Measurements from ENCODE around the gene KLHL6. TPM values are rescaled to one million over a fixed set of nuclear protein-coding genes. Genes with fewer than 3 reads are reported as not detected.
"Not testable (repeated sequence)": the region's sequence is repeated elsewhere in the genome, so short reads cannot be mapped to it uniquely, and the experiment has no call there.

KLHL6 gene
- total and polyA plus RNA-seq, 5 experiments from 2014 or later, result 7.6 to 59.0 (median 20.7) TPM

DNA sequence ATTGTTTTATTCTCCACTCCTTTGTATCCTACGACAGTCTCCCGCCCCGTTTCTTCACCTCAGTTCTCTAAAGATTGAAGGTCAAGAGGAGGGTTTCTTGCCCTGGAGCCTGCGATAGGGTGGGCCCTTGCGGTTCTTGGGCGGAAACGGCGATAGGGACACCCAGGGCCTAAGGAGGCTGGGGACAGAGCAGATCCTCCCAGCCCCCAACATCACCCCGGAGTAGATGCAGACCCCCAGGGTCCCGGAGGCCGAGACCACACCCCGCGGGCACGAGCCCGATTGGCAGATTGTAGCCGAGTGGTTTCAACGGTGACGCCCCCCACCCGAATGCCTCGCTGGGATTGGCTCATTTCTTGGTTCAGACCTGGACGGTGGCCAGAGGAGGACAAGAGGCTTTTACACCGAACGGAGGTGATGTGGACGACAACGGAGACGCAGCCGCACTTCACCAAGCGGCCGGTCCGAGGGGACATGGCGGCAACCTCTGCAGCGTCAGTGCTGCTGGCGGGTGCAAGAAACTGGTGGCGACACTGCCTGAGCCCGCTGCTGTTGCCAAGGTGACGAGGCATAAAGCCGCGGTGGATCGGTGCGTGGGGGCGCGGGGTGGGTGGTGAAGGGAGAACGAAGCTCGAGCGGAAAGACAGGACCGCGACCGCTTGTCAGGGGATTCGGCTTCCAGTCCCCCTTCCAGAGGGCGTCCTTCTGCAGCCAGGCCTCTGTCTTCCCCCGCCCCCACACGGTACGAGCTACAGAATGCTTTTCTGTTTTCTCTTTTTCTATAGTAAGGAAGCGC, 108.1 kb downstream of the KLHL6 start:
- DNase-seq, result peak; percentile 47 to 79 (median 64)
- H3K4me3 Mint-ChIP-seq, result peak overlapping the region; percentile 87 to 98 (median 95)

DNA sequence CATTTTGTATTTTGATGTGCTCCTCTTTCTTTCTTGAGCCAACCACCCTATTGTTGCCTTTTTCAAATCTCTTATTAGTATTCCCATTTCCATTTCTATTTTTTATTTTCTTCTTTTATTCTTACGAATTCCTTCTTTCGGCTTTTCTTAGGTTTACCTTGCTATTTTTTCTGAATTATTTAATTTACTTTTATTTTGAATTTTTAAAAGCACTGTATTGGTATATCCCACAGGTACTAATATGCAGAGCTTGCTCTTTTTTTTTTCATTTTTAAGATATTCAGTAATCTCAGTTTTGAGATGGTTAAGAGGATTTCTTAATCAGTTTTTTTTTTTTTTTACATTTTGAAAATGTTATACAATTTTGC, 108.7 kb downstream of the KLHL6 start:
- Mint-ChIP-seq H3K27me3 (peaks cover 0 to 4% (median 0%) of the 10 kb centered on the region in 5 donors), H3K27ac (peak overlapping the region in 6 of 10 donors; percentile 32 to 95 (median 92)), H3K4me3 (peak overlapping the region; percentile 87 to 98 (median 95)), H3K4me1 (peaks cover 2 to 19% (median 14%) of the 10 kb centered on the region in 4 donors), H3K36me3 (peaks cover 3 to 23% (median 11%) of the 10 kb centered on the region in 3 donors), H3K9me3 (peaks cover 6 to 30% (median 24%) of the 10 kb centered on the region in 9 donors)
- DNase-seq, result no peak
- ATAC-seq, result no peak
- POLR2A ChIA-PET, result interaction anchor here (0.7 kb wide), 1 partner anchor 158 kb away, joined by 4 read pairs; no protein-coding TSS in a partner anchor

More for the DNA sequence above, 108.1 kb downstream of the KLHL6 start:
- peaks cover 0 to 4% (median 0%) of the 10 kb centered on the region in 5 donors for H3K27me3 Mint-ChIP-seq
- peaks cover 8 to 18% (median 13%) of the 10 kb centered on the region in 3 donors for H3K36me3 Mint-ChIP-seq
- POLR2A ChIA-PET, result interaction anchor here (0.7 kb wide), 1 partner anchor 158 kb away, joined by 4 read pairs; no protein-coding TSS in a partner anchor
- H3K4me1 Mint-ChIP-seq, result peaks cover 2 to 19% (median 14%) of the 10 kb centered on the region in 4 donors
- ATAC-seq, result peak; percentile 86 to 87
- peaks cover 6 to 27% (median 22%) of the 10 kb centered on the region in 9 donors for H3K9me3 Mint-ChIP-seq
- H3K27ac Mint-ChIP-seq, result peak overlapping the region; percentile 73 to 95 (median 92)

DNA sequence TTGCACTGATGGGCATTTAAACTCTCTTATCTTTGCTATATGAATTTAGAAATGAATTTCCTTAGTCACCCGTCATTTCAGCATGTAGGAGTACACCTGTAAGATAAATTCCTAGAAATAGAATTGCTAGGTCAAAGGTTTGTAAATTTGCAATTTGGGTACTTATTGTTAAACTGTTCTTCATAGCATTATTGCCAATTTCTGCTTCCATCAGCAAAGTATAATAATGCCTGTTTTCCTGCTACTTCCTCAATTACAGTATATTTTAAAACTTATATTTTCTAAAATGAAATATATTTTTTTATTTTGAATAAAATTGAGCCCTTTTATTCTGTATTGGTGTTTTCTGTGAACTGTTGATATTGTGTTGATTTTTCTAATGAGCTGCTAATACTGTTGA, 110.8 kb downstream of the KLHL6 start:
- H3K27ac Mint-ChIP-seq, result no peak overlapping the region

DNA sequence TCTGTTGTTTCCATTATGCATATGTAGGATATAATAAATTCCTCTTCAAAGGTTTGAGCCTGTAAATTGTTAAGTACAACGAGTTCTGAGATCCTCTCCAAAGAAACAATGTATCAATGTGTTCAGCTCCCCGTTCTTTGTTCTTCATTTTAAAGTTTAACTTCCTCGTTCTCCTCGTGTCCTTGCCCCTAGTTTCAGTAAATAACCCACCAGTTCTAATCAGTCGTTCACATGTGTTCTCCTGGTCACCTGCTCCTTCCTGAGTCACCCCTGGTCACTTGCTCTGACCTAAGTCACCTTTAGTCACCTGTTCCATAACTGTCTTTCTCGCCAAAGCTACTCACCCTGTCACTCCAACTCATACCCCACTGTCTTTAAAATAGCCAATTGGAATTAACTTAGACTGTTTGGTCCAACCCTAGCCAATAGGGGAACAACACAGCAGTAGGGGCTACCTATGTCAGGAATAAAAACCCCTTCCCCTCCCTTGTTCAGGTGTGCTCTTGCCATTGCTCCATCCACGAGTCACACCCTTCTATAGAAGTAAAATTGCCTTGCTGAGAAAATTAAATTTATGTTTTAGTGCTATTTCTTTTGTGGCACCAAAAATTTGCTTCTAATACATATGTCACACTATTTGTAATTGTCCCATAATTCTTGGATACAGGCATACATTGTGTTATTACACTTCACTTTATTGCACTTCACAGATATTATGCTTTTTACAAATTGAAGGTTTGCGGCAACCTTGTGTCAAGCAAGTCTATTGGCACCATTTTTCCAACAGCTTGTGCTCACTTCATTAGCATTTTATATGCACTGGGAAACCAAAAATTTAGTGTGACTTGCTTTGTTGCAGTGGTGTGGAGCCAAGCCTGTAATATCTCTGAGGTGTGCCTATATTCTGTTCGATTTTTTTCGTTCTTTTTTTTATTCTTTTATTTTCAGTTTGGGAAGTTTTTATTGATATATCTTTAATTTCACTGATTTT, 111.8 kb downstream of the KLHL6 start:
- POLR2A ChIA-PET, result no interaction called here
- peaks cover 0 to 4% (median 0%) of the 10 kb centered on the region in 5 donors for H3K27me3 Mint-ChIP-seq
- peaks cover 6 to 34% (median 25%) of the 10 kb centered on the region in 9 donors for H3K9me3 Mint-ChIP-seq
- H3K4me3 Mint-ChIP-seq, result no peak overlapping the region
- H3K27ac Mint-ChIP-seq, result no peak overlapping the region
- no peak for DNase-seq
- H3K4me1 Mint-ChIP-seq, result peaks cover 3 to 16% (median 12%) of the 10 kb centered on the region in 4 donors
- no peak for ATAC-seq
- H3K36me3 Mint-ChIP-seq, result peaks cover 0 to 23% (median 9%) of the 10 kb centered on the region in 3 donors

More for the DNA sequence above, 110.8 kb downstream of the KLHL6 start:
- no peak for ATAC-seq
- peaks cover 3 to 17% (median 14%) of the 10 kb centered on the region in 4 donors for H3K4me1 Mint-ChIP-seq
- H3K4me3 Mint-ChIP-seq, result no peak overlapping the region
- no peak for DNase-seq
- POLR2A ChIA-PET, result no interaction called here
- peaks cover 0 to 4% (median 0%) of the 10 kb centered on the region in 5 donors for H3K27me3 Mint-ChIP-seq
- H3K36me3 Mint-ChIP-seq, result peaks cover 0 to 23% (median 9%) of the 10 kb centered on the region in 3 donors
- peaks cover 6 to 34% (median 25%) of the 10 kb centered on the region in 9 donors for H3K9me3 Mint-ChIP-seq

DNA sequence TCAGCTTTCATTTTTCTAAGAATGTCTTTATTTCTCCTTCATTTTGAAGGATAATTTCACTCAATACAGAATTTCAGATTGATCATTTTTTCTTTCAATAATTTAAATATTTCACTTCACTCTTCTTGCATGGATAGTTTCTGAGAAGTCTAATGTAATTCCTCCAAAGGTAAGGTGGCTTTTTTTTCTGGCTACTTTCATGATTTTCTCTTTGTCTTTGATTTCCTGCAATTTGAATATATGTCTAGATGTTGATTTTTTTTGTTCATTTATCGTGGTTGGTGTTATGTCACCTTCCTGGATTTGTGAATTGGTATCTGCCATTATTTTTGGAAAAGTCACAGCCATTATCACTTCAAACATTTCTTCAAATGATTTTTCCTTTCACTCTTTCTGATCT, 112.5 kb downstream of the KLHL6 start:
- ATAC-seq (no peak), DNase-seq (no peak)
- no peak overlapping the region for H3K27ac Mint-ChIP-seq
- peaks cover 0 to 23% (median 9%) of the 10 kb centered on the region in 3 donors for H3K36me3 Mint-ChIP-seq
- peaks cover 0 to 4% (median 0%) of the 10 kb centered on the region in 5 donors for H3K27me3 Mint-ChIP-seq
- H3K9me3 Mint-ChIP-seq, result peaks cover 6 to 34% (median 25%) of the 10 kb centered on the region in 9 donors
- H3K4me3 Mint-ChIP-seq, result no peak overlapping the region
- POLR2A ChIA-PET, result no interaction called here
- peaks cover 2 to 9% (median 6%) of the 10 kb centered on the region in 4 donors for H3K4me1 Mint-ChIP-seq

DNA sequence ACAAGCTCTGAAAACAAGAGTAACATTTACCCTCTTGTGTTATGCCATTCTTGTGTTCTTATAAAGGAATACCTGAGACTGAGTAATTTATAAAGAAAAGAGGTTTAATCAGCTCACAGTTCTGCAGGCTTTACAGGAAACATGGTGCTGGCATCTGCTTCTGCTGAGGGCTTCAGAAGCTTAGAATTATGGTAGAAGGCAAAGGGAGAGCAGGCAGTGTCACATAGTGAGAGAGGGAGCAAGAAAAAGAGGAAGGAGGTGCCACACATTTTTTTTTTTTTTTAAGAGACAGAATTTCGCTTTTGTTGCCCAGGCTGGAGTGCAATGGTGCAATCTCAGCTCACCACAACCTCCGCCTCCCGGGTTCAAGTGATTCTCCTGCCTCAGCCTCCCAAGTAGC, 115.0 kb downstream of the KLHL6 start:
- H3K27ac Mint-ChIP-seq, H3K27me3 Mint-ChIP-seq, H3K4me1 Mint-ChIP-seq, ATAC-seq, H3K4me3 Mint-ChIP-seq, DNase-seq: not testable (repeated sequence)
- Mint-ChIP-seq H3K9me3 (peaks cover 6 to 34% (median 25%) of the 10 kb centered on the region in 9 donors), H3K36me3 (peaks cover 0 to 23% (median 9%) of the 10 kb centered on the region in 3 donors)
- POLR2A ChIA-PET, result interaction anchor here (0.9 kb wide), 1 partner anchor 12 kb away, joined by 7 read pairs; the partner anchor contains the start of gene MCF2L2

DNA sequence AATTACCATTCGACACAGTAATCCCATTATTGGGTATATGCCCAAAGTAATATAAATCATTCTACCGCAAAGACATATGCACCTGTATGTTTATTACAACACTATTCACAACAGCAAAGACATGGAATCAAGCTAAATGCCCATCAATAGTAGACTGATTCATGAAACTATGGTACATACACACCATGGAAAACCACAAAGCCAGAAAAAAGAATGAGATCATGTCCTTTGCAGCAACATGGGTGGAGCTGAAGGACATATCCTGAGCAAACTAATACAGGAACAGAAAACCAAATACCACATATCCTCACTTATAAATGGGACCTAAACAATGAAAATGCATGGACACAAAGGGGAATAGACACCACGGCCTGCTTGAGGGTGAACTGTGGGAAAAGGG, 116.0 kb downstream of the KLHL6 start:
- peaks cover 6 to 30% (median 22%) of the 10 kb centered on the region in 9 donors for H3K9me3 Mint-ChIP-seq
- peaks cover 0 to 4% (median 0%) of the 10 kb centered on the region in 5 donors for H3K27me3 Mint-ChIP-seq
- no peak overlapping the region for H3K4me3 Mint-ChIP-seq
- no peak for ATAC-seq
- POLR2A ChIA-PET, result interaction anchor here (0.6 to 0.9 kb wide), 2 partner anchors 11 to 12 kb away, joined by 3 to 7 read pairs; partner anchors contain the start of gene MCF2L2
- H3K36me3 Mint-ChIP-seq, result peaks cover 0 to 20% (median 9%) of the 10 kb centered on the region in 3 donors
- peaks cover 0 to 6% (median 3%) of the 10 kb centered on the region in 4 donors for H3K4me1 Mint-ChIP-seq
- H3K27ac Mint-ChIP-seq, result no peak overlapping the region
- no peak for DNase-seq

DNA sequence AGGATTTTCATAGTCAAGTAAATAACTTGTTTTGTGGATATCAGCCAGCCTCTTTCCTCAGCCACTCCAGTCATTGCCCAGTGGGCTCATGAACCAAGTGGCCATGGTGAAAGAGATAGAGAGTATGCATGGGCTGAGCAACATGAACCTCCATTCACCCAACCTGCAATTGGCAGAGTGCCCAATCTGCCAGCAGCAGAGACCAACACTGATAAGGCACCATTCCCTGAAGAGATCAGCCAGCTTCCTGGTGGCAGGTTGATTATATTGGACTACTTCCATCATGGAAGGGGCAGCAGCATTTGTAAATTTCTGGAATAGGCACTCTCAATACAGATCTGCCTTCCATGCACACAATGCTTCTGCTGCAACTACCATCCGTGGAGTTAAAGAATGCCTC, 116.8 kb downstream of the KLHL6 start:
- POLR2A ChIA-PET, result no interaction called here
- H3K27ac Mint-ChIP-seq, result no peak overlapping the region

DNA sequence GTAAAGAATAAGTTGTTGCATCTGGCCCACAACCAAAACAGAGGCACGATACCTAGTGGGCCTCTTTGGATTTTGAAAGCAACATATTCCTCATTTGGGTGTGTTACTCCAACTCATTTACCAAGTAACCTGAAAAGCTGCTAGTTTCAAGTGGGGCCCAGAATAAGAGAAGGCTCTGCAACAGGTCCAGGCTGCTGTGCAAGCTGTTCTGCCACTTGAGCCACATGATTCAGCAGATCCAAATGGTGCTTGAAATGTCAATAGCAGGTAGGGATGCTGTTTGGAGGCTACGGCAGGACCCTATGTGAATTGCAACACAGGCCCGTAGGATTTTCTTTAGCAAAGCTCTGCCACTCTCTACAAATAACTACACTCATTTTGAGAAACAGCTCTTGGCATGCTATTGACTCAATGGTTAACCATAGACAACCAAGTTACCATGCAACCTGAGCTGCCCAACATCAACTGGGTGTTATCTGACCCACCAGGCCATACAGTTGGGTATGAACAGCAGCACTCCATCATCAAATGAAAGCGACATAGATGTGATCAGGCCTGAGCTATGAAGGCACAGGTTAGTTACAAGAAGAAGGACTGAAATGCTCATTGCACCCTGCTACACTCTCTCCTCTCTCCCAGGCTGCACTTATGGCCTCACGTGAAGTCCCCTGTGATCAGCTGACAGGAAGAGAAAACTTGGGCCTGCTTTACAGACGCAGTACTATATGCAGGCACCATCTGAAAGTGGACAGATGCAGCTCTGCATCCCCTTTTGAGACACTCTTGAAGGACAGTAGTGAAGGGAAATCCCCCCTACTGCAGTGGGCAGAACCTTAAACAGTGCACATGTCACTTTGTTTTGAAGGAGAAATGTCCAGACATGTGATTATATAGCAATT, 117.6 kb downstream of the KLHL6 start:
- Mint-ChIP-seq H3K36me3 (peaks cover 0 to 10% (median 0%) of the 10 kb centered on the region in 3 donors), H3K4me1 (peaks cover 0 to 6% (median 3%) of the 10 kb centered on the region in 4 donors), H3K27me3 (peaks cover 0 to 4% (median 0%) of the 10 kb centered on the region in 5 donors), H3K4me3 (no peak overlapping the region), H3K9me3 (peaks cover 0 to 14% (median 7%) of the 10 kb centered on the region in 9 donors), H3K27ac (no peak overlapping the region)
- POLR2A ChIA-PET, result no interaction called here
- DNase-seq, result no peak
- no peak for ATAC-seq

More for the DNA sequence above, 116.8 kb downstream of the KLHL6 start:
- H3K9me3 Mint-ChIP-seq, result peaks cover 6 to 22% (median 15%) of the 10 kb centered on the region in 9 donors
- H3K36me3 Mint-ChIP-seq, result peaks cover 0 to 18% (median 5%) of the 10 kb centered on the region in 3 donors
- H3K27me3 Mint-ChIP-seq, result peaks cover 0 to 5% (median 0%) of the 10 kb centered on the region in 5 donors
- no peak for DNase-seq
- ATAC-seq, result no peak
- H3K4me3 Mint-ChIP-seq, result no peak overlapping the region
- peaks cover 0 to 6% (median 3%) of the 10 kb centered on the region in 4 donors for H3K4me1 Mint-ChIP-seq
